ENCODE data around the gene VEPH1. TPM values are rescaled to one million over a fixed set of nuclear protein-coding genes. Genes with fewer than 3 reads are reported as not detected.

The VEPH1 gene
- total RNA-seq, 1 experiment from 2014 or later = 27.3 TPM

DNA sequence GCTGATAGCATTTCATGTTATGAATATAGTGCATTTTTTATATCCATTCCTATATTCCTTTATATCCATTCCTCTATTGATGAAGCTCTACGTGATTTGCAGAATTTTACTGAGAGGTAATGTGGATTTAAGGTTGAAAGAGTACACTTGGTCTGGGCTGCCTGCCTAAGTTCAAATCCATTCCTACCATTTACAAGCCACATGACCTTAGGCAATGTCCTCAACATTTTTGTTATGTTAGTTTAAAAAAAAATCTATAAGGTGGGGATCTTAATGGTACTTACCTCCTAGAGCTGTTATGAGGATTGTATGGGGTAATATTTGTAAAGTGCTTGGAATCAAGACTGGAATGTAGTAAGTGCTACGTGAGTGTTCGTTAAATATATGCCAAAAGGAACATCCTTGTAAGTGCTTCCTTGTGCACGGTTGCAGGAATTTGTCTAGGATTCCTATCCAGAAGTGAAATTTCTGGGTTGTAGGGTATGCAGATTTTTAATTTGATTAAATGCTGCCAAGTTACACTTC lies 11.2 kb upstream of the VEPH1 start:
- ATAC-seq = no peak
- Histone ChIP-seq H3K4me1 (ENCODE audit: insufficient read depth, low read length) (no peaks in the 10 kb centered on the region), H3K4me2 (ENCODE audit: low read length) (no peak overlapping the region), H3K27me3 (ENCODE audit: low read length) (no peaks in the 10 kb centered on the region), H3K4me3 (ENCODE audit: low read length) (no peak overlapping the region), H3K79me2 (ENCODE audit: low read length) (no peaks in the 10 kb centered on the region), H3K36me3 (ENCODE audit: low read depth, low read length) (no peaks in the 10 kb centered on the region), H3K9ac (ENCODE audit: low read length) (no peak overlapping the region), H2AFZ (ENCODE audit: low read length) (no peak overlapping the region), H4K20me1 (ENCODE audit: low read length) (no peaks in the 10 kb centered on the region), H3K9me3 (ENCODE audit: low read length) (no peaks in the 10 kb centered on the region), H3F3A (ENCODE audit: low read length, unreplicated experiment) (no peaks in the 10 kb centered on the region), H3K27ac (ENCODE audit: low read length) (no peak overlapping the region), H3K9me2 (replicated peaks; ENCODE audit: low read length) (no peaks in the 10 kb centered on the region)
- intact Hi-C loops (cut with micrococcal nuclease) = no loop called here
- BruUV-seq (replicated peaks) = no TSS peak
- ChIA-PET POLR2A (ENCODE audit: unreplicated experiment) (no interaction called here), CTCF (no interaction called here)
- TF ChIP-seq, protein P1, sequence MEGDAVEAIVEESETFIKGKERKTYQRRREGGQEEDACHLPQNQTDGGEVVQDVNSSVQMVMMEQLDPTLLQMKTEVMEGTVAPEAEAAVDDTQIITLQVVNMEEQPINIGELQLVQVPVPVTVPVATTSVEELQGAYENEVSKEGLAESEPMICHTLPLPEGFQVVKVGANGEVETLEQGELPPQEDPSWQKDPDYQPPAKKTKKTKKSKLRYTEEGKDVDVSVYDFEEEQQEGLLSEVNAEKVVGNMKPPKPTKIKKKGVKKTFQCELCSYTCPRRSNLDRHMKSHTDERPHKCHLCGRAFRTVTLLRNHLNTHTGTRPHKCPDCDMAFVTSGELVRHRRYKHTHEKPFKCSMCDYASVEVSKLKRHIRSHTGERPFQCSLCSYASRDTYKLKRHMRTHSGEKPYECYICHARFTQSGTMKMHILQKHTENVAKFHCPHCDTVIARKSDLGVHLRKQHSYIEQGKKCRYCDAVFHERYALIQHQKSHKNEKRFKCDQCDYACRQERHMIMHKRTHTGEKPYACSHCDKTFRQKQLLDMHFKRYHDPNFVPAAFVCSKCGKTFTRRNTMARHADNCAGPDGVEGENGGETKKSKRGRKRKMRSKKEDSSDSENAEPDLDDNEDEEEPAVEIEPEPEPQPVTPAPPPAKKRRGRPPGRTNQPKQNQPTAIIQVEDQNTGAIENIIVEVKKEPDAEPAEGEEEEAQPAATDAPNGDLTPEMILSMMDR (conservative IDR thresholded peaks at IDR 0.05; ENCODE audit: low read depth, low read length) = no peak
- TF ChIP-seq EZH2 (IDR thresholded peaks at IDR 0.05; ENCODE audit: low read length, unreplicated experiment) (no peak), EZH2phosphoT487 (IDR thresholded peaks at IDR 0.05; ENCODE audit: borderline replicate concordance, low read length) (no peak)
- no peak for DNase-seq

DNA sequence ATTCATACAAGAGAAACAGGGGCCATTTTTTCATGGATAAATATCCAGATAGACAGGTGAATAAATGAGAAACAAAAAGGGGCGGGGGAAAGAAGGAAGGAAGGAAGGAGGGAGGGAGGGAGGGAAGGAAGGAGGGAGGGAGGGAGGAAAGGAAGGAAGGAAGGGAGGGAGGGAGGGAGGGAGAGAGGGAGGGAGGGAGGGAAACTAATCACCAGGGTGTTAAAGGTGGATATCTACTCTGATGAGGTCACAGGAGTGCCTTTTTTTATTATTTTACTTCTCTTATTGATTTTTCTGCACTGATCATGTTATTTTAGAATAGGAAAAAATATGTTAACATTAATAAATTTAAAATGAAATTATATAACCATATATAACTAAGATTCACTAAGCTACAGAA lies 10.4 kb upstream of the VEPH1 start:
- CTCF ChIA-PET = no interaction called here
- no TSS peak for BruUV-seq (replicated peaks)

DNA sequence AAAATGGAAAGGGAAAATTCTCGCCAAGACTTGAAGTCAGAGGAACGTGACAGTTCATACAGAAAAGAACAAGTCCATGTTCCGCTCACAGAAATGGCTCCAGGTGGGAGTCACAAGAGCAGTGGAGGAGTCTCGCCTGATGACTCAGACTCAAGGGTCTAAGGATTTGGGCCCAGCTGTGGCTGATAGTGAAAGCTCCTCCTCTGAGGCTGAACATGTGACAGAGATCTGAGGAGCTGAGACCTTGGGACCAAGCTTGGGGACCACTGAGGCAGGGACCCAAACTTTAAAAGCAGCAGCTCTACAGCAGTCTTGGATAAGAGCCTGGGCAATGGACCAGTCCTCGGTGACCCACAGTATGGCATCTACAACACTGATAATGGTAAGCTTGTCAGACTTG lies 9.3 kb upstream of the VEPH1 start:
- no peak for DNase-seq
- Histone ChIP-seq H4K20me1 (ENCODE audit: low read length) (no peaks in the 10 kb centered on the region), H3K36me3 (ENCODE audit: low read depth, low read length) (no peaks in the 10 kb centered on the region), H3K27me3 (ENCODE audit: low read length) (no peaks in the 10 kb centered on the region), H3K9ac (ENCODE audit: low read length) (no peak overlapping the region), H3K27ac (ENCODE audit: low read length) (no peak overlapping the region), H2AFZ (ENCODE audit: low read length) (no peak overlapping the region), H3K79me2 (ENCODE audit: low read length) (no peaks in the 10 kb centered on the region), H3K4me3 (ENCODE audit: low read length) (no peak overlapping the region), H3K9me2 (replicated peaks; ENCODE audit: low read length) (no peaks in the 10 kb centered on the region), H3K4me2 (ENCODE audit: low read length) (no peak overlapping the region), H3K4me1 (ENCODE audit: insufficient read depth, low read length) (no peaks in the 10 kb centered on the region), H3F3A (ENCODE audit: low read length, unreplicated experiment) (no peaks in the 10 kb centered on the region), H3K9me3 (ENCODE audit: low read length) (no peaks in the 10 kb centered on the region)
- ChIA-PET POLR2A (ENCODE audit: unreplicated experiment) (no interaction called here), CTCF (no interaction called here)
- BruUV-seq (replicated peaks) = no TSS peak
- TF ChIP-seq EZH2phosphoT487 (IDR thresholded peaks at IDR 0.05; ENCODE audit: borderline replicate concordance, low read length) (no peak), EZH2 (IDR thresholded peaks at IDR 0.05; ENCODE audit: low read length, unreplicated experiment) (no peak)
- TF ChIP-seq, protein P1 (conservative IDR thresholded peaks at IDR 0.05; ENCODE audit: low read depth, low read length) = no peak
- intact Hi-C loops (cut with micrococcal nuclease) = no loop called here
- no peak for ATAC-seq

More for the DNA sequence above, 10.4 kb upstream of the VEPH1 start:
- Histone ChIP-seq H3K9me3 (ENCODE audit: low read length) (no peaks in the 10 kb centered on the region), H3K9me2 (replicated peaks; ENCODE audit: low read length) (no peaks in the 10 kb centered on the region), H3K27me3 (ENCODE audit: low read length) (no peaks in the 10 kb centered on the region), H3K4me2 (ENCODE audit: low read length) (no peak overlapping the region), H2AFZ (ENCODE audit: low read length) (no peak overlapping the region), H3K79me2 (ENCODE audit: low read length) (no peaks in the 10 kb centered on the region), H3K4me1 (ENCODE audit: insufficient read depth, low read length) (no peaks in the 10 kb centered on the region), H4K20me1 (ENCODE audit: low read length) (no peaks in the 10 kb centered on the region), H3K27ac (ENCODE audit: low read length) (no peak overlapping the region), H3K36me3 (ENCODE audit: low read depth, low read length) (no peaks in the 10 kb centered on the region), H3K4me3 (ENCODE audit: low read length) (no peak overlapping the region), H3K9ac (ENCODE audit: low read length) (no peak overlapping the region), H3F3A (ENCODE audit: low read length, unreplicated experiment) (no peaks in the 10 kb centered on the region)
- ATAC-seq (no peak), DNase-seq (no peak)
- intact Hi-C loops (cut with micrococcal nuclease) = no loop called here
- TF ChIP-seq EZH2 (IDR thresholded peaks at IDR 0.05; ENCODE audit: low read length, unreplicated experiment) (no peak), EZH2phosphoT487 (IDR thresholded peaks at IDR 0.05; ENCODE audit: borderline replicate concordance, low read length) (no peak)
- TF ChIP-seq, protein P1 (conservative IDR thresholded peaks at IDR 0.05; ENCODE audit: low read depth, low read length) = no peak
- POLR2A ChIA-PET (ENCODE audit: unreplicated experiment) = no interaction called here

Data from PC-3 (cell line).